HEK293 (cell line): ENCODE measurements around the gene PLA2G5.

Experiments
- KLF9 ChIP-seq: fragments of 450-650 bp; formaldehyde crosslinking; IDR thresholded peaks from 2 replicates; pipeline ENCODE4 v1.5.1; 2016; ENCODE audit warnings: missing biosample characterization, missing genetic modification characterization, low read depth
- SETDB1 ChIP-seq: IDR thresholded peaks from one replicate; pipeline ENCODE4 v1.6.1; 2017; ENCODE audit warnings: mild to moderate bottlenecking, low read length, moderate library complexity, mixed read lengths; ENCODE audit not compliant: insufficient read length
- ZBTB1 ChIP-seq: fragments of 450-650 bp; formaldehyde crosslinking; IDR thresholded peaks from 2 replicates; pipeline ENCODE4 v1.5.1; 2016; ENCODE audit warnings: missing biosample characterization, missing genetic modification characterization
- ZNF112 ChIP-seq: fragments of 450-650 bp; formaldehyde crosslinking; IDR thresholded peaks from 2 replicates; pipeline ENCODE4 v1.5.0; 2017; ENCODE audit warnings: missing biosample characterization, missing genetic modification characterization
- ZNF138 ChIP-seq: fragments of 450-650 bp; formaldehyde crosslinking; IDR thresholded peaks from 2 replicates; pipeline ENCODE4 v1.5.1; 2016; ENCODE audit warnings: missing biosample characterization, missing genetic modification characterization, borderline replicate concordance
- ZNF416 ChIP-seq: fragments of 450-650 bp; formaldehyde crosslinking; IDR thresholded peaks from 2 replicates; pipeline ENCODE4 v1.5.1; 2016; ENCODE audit warnings: missing biosample characterization, missing genetic modification characterization
- ZNF660 ChIP-seq: fragments of 450-650 bp; IDR thresholded peaks from 2 replicates; pipeline ENCODE4 v1.5.1; 2018; ENCODE audit warnings: missing biosample characterization, mild to moderate bottlenecking, missing genetic modification characterization
- ZNF664 ChIP-seq: fragments of 450-650 bp; formaldehyde crosslinking; IDR thresholded peaks from 2 replicates; pipeline ENCODE4 v1.5.1; 2016; ENCODE audit warnings: missing biosample characterization, missing genetic modification characterization
- TF ChIP-seq, protein P1 (sequence below): fragments of 450-650 bp; formaldehyde crosslinking; IDR thresholded peaks from 2 replicates; pipeline ENCODE4 v1.5.1; 2016; ENCODE audit warnings: missing biosample characterization, missing genetic modification characterization
- TF ChIP-seq, protein P2 (sequence below): fragments of 450-650 bp; formaldehyde crosslinking; IDR thresholded peaks from 2 replicates; pipeline ENCODE4 v1.5.1; 2016; ENCODE audit warnings: missing biosample characterization, missing genetic modification characterization
- TF ChIP-seq, protein P3 (sequence below): sonication (generic); formaldehyde crosslinking; IDR thresholded peaks from 2 replicates; pipeline ENCODE4 v1.8.1; 2022; ENCODE audit warnings: mild to moderate bottlenecking, moderate library complexity, missing genetic modification reagents
- TF ChIP-seq, protein P4 (sequence below): fragments of 450-650 bp; formaldehyde crosslinking; conservative IDR thresholded peaks from 2 replicates; pipeline ENCODE4 v1.5.1; 2016; ENCODE audit warnings: low read depth, missing biosample characterization, missing genetic modification characterization

DNA sequence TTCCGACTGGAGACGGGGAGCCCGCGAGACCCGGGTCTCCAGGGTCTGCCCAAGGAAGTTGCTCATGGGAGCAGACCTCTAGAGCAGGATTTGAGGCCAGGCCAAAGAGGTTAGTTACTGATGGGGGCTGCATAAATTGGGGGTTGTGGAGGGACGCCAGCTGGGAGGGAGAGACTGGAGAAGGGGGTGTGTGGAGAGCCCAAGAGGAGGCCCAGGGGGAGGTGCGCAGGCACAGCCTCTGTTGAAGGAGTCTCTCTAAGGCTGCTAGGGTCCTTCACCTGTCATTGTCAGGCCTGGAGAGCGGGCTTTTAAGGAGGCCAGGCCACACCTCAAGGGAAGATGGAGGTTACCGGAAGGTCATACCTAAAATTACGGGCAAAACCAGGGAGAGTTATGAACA lies 363 bp downstream of the PLA2G5 start:
- TF ChIP-seq, protein P1, sequence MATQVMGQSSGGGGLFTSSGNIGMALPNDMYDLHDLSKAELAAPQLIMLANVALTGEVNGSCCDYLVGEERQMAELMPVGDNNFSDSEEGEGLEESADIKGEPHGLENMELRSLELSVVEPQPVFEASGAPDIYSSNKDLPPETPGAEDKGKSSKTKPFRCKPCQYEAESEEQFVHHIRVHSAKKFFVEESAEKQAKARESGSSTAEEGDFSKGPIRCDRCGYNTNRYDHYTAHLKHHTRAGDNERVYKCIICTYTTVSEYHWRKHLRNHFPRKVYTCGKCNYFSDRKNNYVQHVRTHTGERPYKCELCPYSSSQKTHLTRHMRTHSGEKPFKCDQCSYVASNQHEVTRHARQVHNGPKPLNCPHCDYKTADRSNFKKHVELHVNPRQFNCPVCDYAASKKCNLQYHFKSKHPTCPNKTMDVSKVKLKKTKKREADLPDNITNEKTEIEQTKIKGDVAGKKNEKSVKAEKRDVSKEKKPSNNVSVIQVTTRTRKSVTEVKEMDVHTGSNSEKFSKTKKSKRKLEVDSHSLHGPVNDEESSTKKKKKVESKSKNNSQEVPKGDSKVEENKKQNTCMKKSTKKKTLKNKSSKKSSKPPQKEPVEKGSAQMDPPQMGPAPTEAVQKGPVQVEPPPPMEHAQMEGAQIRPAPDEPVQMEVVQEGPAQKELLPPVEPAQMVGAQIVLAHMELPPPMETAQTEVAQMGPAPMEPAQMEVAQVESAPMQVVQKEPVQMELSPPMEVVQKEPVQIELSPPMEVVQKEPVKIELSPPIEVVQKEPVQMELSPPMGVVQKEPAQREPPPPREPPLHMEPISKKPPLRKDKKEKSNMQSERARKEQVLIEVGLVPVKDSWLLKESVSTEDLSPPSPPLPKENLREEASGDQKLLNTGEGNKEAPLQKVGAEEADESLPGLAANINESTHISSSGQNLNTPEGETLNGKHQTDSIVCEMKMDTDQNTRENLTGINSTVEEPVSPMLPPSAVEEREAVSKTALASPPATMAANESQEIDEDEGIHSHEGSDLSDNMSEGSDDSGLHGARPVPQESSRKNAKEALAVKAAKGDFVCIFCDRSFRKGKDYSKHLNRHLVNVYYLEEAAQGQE = no peak
- no peak for TF ChIP-seq ZNF138 (tag by site-specific recombination)
- TF ChIP-seq KLF9 (tag by site-specific recombination) = no peak
- TF ChIP-seq, protein P2, sequence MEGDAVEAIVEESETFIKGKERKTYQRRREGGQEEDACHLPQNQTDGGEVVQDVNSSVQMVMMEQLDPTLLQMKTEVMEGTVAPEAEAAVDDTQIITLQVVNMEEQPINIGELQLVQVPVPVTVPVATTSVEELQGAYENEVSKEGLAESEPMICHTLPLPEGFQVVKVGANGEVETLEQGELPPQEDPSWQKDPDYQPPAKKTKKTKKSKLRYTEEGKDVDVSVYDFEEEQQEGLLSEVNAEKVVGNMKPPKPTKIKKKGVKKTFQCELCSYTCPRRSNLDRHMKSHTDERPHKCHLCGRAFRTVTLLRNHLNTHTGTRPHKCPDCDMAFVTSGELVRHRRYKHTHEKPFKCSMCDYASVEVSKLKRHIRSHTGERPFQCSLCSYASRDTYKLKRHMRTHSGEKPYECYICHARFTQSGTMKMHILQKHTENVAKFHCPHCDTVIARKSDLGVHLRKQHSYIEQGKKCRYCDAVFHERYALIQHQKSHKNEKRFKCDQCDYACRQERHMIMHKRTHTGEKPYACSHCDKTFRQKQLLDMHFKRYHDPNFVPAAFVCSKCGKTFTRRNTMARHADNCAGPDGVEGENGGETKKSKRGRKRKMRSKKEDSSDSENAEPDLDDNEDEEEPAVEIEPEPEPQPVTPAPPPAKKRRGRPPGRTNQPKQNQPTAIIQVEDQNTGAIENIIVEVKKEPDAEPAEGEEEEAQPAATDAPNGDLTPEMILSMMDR (tag by site-specific recombination) = no peak
- TF ChIP-seq SETDB1 = no peak
- no peak for TF ChIP-seq ZBTB1 (tag by site-specific recombination)
- no peak for TF ChIP-seq ZNF112 (tag by site-specific recombination)
- TF ChIP-seq, protein P3, sequence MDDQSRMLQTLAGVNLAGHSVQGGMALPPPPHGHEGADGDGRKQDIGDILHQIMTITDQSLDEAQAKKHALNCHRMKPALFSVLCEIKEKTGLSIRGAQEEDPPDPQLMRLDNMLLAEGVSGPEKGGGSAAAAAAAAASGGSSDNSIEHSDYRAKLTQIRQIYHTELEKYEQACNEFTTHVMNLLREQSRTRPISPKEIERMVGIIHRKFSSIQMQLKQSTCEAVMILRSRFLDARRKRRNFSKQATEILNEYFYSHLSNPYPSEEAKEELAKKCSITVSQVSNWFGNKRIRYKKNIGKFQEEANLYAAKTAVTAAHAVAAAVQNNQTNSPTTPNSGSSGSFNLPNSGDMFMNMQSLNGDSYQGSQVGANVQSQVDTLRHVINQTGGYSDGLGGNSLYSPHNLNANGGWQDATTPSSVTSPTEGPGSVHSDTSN (CRISPR knock-in tag) = no peak
- TF ChIP-seq ZNF664 (tag by site-specific recombination) = no peak
- TF ChIP-seq ZNF660 (tag by site-specific recombination) = no peak
- no peak for TF ChIP-seq ZNF416 (tag by site-specific recombination)
- TF ChIP-seq, protein P4, sequence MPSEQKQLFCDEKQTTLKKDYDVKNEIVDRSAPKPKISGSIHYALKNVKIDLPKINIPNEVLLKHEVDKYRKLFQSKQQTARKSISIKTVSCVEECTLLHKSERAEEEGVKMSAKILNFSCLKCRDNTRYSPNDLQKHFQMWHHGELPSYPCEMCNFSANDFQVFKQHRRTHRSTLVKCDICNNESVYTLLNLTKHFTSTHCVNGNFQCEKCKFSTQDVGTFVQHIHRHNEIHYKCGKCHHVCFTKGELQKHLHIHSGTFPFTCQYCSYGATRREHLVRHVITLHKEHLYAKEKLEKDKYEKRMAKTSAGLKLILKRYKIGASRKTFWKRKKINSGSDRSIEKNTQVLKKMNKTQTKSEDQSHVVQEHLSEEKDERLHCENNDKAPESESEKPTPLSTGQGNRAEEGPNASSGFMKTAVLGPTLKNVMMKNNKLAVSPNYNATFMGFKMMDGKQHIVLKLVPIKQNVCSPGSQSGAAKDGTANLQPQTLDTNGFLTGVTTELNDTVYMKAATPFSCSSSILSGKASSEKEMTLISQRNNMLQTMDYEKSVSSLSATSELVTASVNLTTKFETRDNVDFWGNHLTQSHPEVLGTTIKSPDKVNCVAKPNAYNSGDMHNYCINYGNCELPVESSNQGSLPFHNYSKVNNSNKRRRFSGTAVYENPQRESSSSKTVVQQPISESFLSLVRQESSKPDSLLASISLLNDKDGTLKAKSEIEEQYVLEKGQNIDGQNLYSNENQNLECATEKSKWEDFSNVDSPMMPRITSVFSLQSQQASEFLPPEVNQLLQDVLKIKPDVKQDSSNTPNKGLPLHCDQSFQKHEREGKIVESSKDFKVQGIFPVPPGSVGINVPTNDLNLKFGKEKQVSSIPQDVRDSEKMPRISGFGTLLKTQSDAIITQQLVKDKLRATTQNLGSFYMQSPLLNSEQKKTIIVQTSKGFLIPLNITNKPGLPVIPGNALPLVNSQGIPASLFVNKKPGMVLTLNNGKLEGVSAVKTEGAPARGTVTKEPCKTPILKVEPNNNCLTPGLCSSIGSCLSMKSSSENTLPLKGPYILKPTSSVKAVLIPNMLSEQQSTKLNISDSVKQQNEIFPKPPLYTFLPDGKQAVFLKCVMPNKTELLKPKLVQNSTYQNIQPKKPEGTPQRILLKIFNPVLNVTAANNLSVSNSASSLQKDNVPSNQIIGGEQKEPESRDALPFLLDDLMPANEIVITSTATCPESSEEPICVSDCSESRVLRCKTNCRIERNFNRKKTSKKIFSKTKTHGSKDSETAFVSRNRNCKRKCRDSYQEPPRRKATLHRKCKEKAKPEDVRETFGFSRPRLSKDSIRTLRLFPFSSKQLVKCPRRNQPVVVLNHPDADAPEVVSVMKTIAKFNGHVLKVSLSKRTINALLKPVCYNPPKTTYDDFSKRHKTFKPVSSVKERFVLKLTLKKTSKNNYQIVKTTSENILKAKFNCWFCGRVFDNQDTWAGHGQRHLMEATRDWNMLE (tag by site-specific recombination) = no peak
